ENCODE data around the gene CTNNBL1. TPM values are rescaled to one million over a fixed set of nuclear protein-coding genes. Genes with fewer than 3 reads are reported as not detected.

CTNNBL1 gene
- total and polyA plus RNA-seq, 3 donors from 2014 or later = 50.4 to 119 (median 61.0) TPM

- intact Hi-C loops (cut with DNase I; ENCODE audit: low total_unique reads) = no loop called here
- Histone ChIP-seq H3K27me3 (no peaks in the 10 kb centered on the region), H3K4me1 (peaks cover 10% of the 10 kb centered on the region), H3K36me3 (ENCODE audit: low read depth, missing control alignments) (no peaks in the 10 kb centered on the region), H3K9me3 (no peaks in the 10 kb centered on the region), H3K27ac (no peak overlapping the region), H3K4me3 (no peak overlapping the region)
- TF ChIP-seq POLR2A (IDR thresholded peaks at IDR 0.05) = no peak
- no peak for TF ChIP-seq CTCF (IDR thresholded peaks at IDR 0.05)
- DNase-seq = no peak
- WGBS, 2 donors = 75 to 81% methylated on average over 8 of the region's 8 CpGs
Measured at GRCh38 chr20:37803438-37804307, 109.8 kb downstream of the CTNNBL1 start.

- TF ChIP-seq POLR2A (IDR thresholded peaks at IDR 0.05) (no peak), CTCF (IDR thresholded peaks at IDR 0.05) (no peak)
- 72 to 75% methylated on average over 14 to 16 of the region's 16 CpGs for WGBS, 2 donors
- H3K4me1 ChIP-seq = peaks cover 7% of the 10 kb centered on the region
- intact Hi-C loops (cut with DNase I; ENCODE audit: low total_unique reads) = no loop called here
- no peaks in the 10 kb centered on the region for H3K27me3 ChIP-seq
- no peak overlapping the region for H3K27ac ChIP-seq
- H3K4me3 ChIP-seq = no peak overlapping the region
- H3K36me3 ChIP-seq (ENCODE audit: low read depth, missing control alignments) = no peaks in the 10 kb centered on the region
- H3K9me3 ChIP-seq = no peaks in the 10 kb centered on the region
- DNase-seq = peak; percentile 29
Measured at GRCh38 chr20:37804584-37805566, 111.0 kb downstream of the CTNNBL1 start.

GRCh38 chr20:37807471-37808232 is 113.8 kb downstream of the CTNNBL1 start:
- no peaks in the 10 kb centered on the region for H3K9me3 ChIP-seq
- no peaks in the 10 kb centered on the region for H3K36me3 ChIP-seq (ENCODE audit: low read depth, missing control alignments)
- no peak for TF ChIP-seq POLR2A (IDR thresholded peaks at IDR 0.05)
- no peak for TF ChIP-seq CTCF (IDR thresholded peaks at IDR 0.05)
- H3K27ac ChIP-seq = no peak overlapping the region
- no peak for DNase-seq
- peaks cover 11% of the 10 kb centered on the region for H3K4me1 ChIP-seq
- WGBS, 2 donors = 84 to 88% methylated on average over 5 of the region's 5 CpGs
- no peak overlapping the region for H3K4me3 ChIP-seq
- intact Hi-C loops (cut with DNase I; ENCODE audit: low total_unique reads) = no loop called here
- H3K27me3 ChIP-seq = no peaks in the 10 kb centered on the region

GRCh38 chr20:37808233-37809070 is 114.6 kb downstream of the CTNNBL1 start:
- Histone ChIP-seq H3K27ac (no peak overlapping the region), H3K4me1 (peaks cover 11% of the 10 kb centered on the region), H3K27me3 (no peaks in the 10 kb centered on the region), H3K4me3 (no peak overlapping the region), H3K9me3 (no peaks in the 10 kb centered on the region), H3K36me3 (ENCODE audit: low read depth, missing control alignments) (no peaks in the 10 kb centered on the region)
- TF ChIP-seq CTCF (IDR thresholded peaks at IDR 0.05) = no peak
- no peak for TF ChIP-seq POLR2A (IDR thresholded peaks at IDR 0.05)
- intact Hi-C loops (cut with DNase I; ENCODE audit: low total_unique reads) = no loop called here
- peak; percentile 58 for DNase-seq
- 66 to 67% methylated on average over 7 of the region's 7 CpGs for WGBS, 2 donors

Data from testis (tissue), 3 donors.